GM23338 (cell line): ENCODE data around the gene PITPNC1. TPM values are rescaled to one million over a fixed set of nuclear protein-coding genes. Genes with fewer than 3 reads are reported as not detected.

Source experiments
- ATAC-seq: fragments of 200-7000 bp; cut with Tn5 transposase; 3 replicates; pipeline ENCODE4 v1.9.1; 2020
- DNase-seq: peaks from one replicate; pipeline ENCODE4 v3.0.0-alpha.2; 2015; ENCODE audit warnings: low spot score
- H2AFZ ChIP-seq: fragments of 200-600 bp; sonication (generic); 2 replicates; pipeline ENCODE4 v1.8.0; 2016; ENCODE audit warnings: antibody characterized with exemption, mild to moderate bottlenecking, moderate library complexity
- H3F3A ChIP-seq: fragments of 200-600 bp; sonication (generic); replicated peaks from 2 replicates; pipeline ENCODE4 v1.8.0; 2017; ENCODE audit warnings: antibody characterized with exemption, mixed run types, low read depth
- H3K27ac ChIP-seq: fragments of 200-600 bp; sonication (generic); 2 replicates; pipeline ENCODE4 v1.6.1; 2016; ENCODE audit warnings: low read depth
- H3K27me3 ChIP-seq: fragments of 200-600 bp; sonication (generic); 2 replicates; pipeline ENCODE4 v1.8.0; 2016; ENCODE audit warnings: mild to moderate bottlenecking, mixed run types, moderate library complexity; ENCODE audit not compliant: insufficient read depth
- H3K36me3 ChIP-seq: fragments of 200-600 bp; sonication (generic); 2 replicates; pipeline ENCODE4 v1.8.0; 2016; ENCODE audit warnings: mild to moderate bottlenecking; ENCODE audit not compliant: insufficient read depth
- H3K4me1 ChIP-seq: fragments of 200-600 bp; sonication (generic); 2 replicates; pipeline ENCODE4 v1.8.0; 2016; ENCODE audit warnings: mild to moderate bottlenecking, moderate library complexity; ENCODE audit not compliant: insufficient read depth
- H3K4me2 ChIP-seq: fragments of 200-600 bp; sonication (generic); 2 replicates; pipeline ENCODE4 v1.7.1; 2017; ENCODE audit warnings: mixed run types
- H3K4me3 ChIP-seq: fragments of 200-600 bp; sonication (generic); 2 replicates; pipeline ENCODE4 v1.6.1; 2016; ENCODE audit warnings: mixed run types
- H3K79me2 ChIP-seq: fragments of 200-600 bp; sonication (generic); replicated peaks from 2 replicates; pipeline ENCODE4 v1.8.0; 2017; ENCODE audit warnings: mild to moderate bottlenecking; ENCODE audit not compliant: insufficient read depth
- H3K9me2 ChIP-seq: fragments of 200-600 bp; sonication (generic); 2 replicates; pipeline ENCODE4 v1.8.0; 2017; ENCODE audit not compliant: insufficient read depth
- H4K20me1 ChIP-seq: fragments of 200-600 bp; sonication (generic); replicated peaks from 2 replicates; pipeline ENCODE4 v1.8.0; 2017; ENCODE audit warnings: mild to moderate bottlenecking; ENCODE audit not compliant: insufficient read depth
- H3K27ac Mint-ChIP-seq: 2 replicates; pipeline ENCODE4 v1.8.0; 2020; ENCODE audit warnings: inconsistent platforms, mild to moderate bottlenecking, moderate library complexity, mixed read lengths
- H3K27me3 Mint-ChIP-seq: 3 replicates; pipeline ENCODE4 v1.8.0; 2022; ENCODE audit warnings: low read depth, mild to moderate bottlenecking, moderate library complexity, mixed read lengths, inconsistent platforms; ENCODE audit not compliant: insufficient read depth, poor library complexity
- H3K36me3 Mint-ChIP-seq: 3 replicates; pipeline ENCODE4 v1.8.0; 2021; ENCODE audit warnings: low read depth, mild to moderate bottlenecking, inconsistent platforms, moderate library complexity, mixed read lengths
- H3K4me1 Mint-ChIP-seq: 3 replicates; pipeline ENCODE4 v1.8.0; 2020; ENCODE audit warnings: mild to moderate bottlenecking, inconsistent platforms, mixed read lengths
- H3K4me3 Mint-ChIP-seq: 3 replicates; pipeline ENCODE4 v1.8.0; 2021; ENCODE audit warnings: moderate library complexity, mild to moderate bottlenecking, inconsistent platforms, mixed read lengths
- H3K9me3 Mint-ChIP-seq: 3 replicates; pipeline ENCODE4 v1.8.0; 2020; ENCODE audit warnings: moderate library complexity, mild to moderate bottlenecking, inconsistent platforms, mixed read lengths
- CREB1 ChIP-seq: fragments of 250-450 bp; sonication (Bioruptor Pico); IDR thresholded peaks from 2 replicates; pipeline ENCODE4 v1.5.0; 2020; ENCODE audit warnings: low read depth, mild to moderate bottlenecking, moderate library complexity
- ETS1 ChIP-seq: IDR thresholded peaks from 2 replicates; pipeline ENCODE4 v1.6.1; 2016; ENCODE audit warnings: antibody characterized with exemption
- EZH2 ChIP-seq: fragments of 200-600 bp; sonication (generic); IDR thresholded peaks from one replicate; pipeline ENCODE4 v1.8.0; 2017; ENCODE audit warnings: antibody characterized with exemption, mild to moderate bottlenecking, low read depth; ENCODE audit not compliant: unreplicated experiment
- EZH2phosphoT487 ChIP-seq: fragments of 200-600 bp; sonication (generic); IDR thresholded peaks from one replicate; pipeline ENCODE4 v1.8.1; 2018; ENCODE audit warnings: antibody characterized with exemption; ENCODE audit not compliant: unreplicated experiment
- NANOG ChIP-seq: IDR thresholded peaks from 2 replicates; pipeline ENCODE4 v1.6.1; 2016; ENCODE audit warnings: antibody characterized with exemption, borderline replicate concordance
- POLR2AphosphoS5 ChIP-seq: IDR thresholded peaks from 2 replicates; pipeline ENCODE4 v1.6.1; 2016; ENCODE audit warnings: antibody characterized with exemption, low read depth
- REST ChIP-seq: IDR thresholded peaks from one replicate; pipeline ENCODE4 v1.6.1; 2018; ENCODE audit warnings: antibody characterized with exemption; ENCODE audit not compliant: unreplicated experiment
- polyA plus RNA-seq: library from polyadenylated mRNA; unstranded; fragments of >200 nt; fragmentation: Nextera tagmentation; extraction: Ambion mirVana; gene quantifications from 2 replicates; pipeline ENCODE4 v1.2.1, GENCODE V29; 2016
- total RNA-seq: library from RNA; depleted of rRNA; stranded (reverse); fragments of >200 nt; shearing (Covaris generic); gene quantifications from 2 replicates; pipeline ENCODE4 v1.2.3, GENCODE V29; 2014
- TF ChIP-seq, protein P1 (sequence below): fragments of 250-450 bp; sonication (Bioruptor Pico); IDR thresholded peaks from 2 replicates; pipeline ENCODE4 v1.5.0; 2020; ENCODE audit warnings: mild to moderate bottlenecking, moderate library complexity

Gene PITPNC1
- total and polyA plus RNA-seq, 2 experiments from 2014 or later = 23.0 to 32.6 TPM

DNA sequence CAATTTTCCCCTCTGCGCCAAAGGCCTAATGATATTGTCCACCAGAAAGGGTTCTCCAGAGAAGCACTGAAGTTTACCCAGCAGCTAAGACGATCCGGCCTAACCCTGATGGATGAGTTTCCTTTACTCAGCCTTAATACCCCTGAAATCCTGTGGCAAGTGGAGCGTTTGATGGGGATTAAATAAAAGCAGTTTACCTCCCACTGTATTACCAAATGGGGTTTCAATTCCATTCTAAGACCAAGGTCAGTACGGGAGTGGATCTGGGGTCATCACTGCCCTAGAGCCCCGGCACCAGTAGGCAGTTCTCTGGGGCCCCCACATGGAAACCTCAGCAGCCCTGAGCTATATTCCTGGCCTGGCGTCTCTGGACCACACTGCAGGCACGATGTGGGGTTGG is 243.6 kb downstream of the PITPNC1 start:
- no peak for DNase-seq
- no peaks in the 10 kb centered on the region for H4K20me1 ChIP-seq
- no peaks in the 10 kb centered on the region for H3K79me2 ChIP-seq
- Mint-ChIP-seq H3K36me3 (no peaks in the 10 kb centered on the region), H3K9me3 (no peaks in the 10 kb centered on the region; the same call in 2 of the 3 replicates), H3K4me3 (no peak overlapping the region), H3K27me3 (peaks cover 5% of the 10 kb centered on the region), H3K27ac (no peak overlapping the region), H3K4me1 (peaks cover 6% of the 10 kb centered on the region)
- no peak for ATAC-seq
- no peak overlapping the region for H3K4me3 ChIP-seq
- no peak overlapping the region for H2AFZ ChIP-seq
- H3K36me3 ChIP-seq = no peaks in the 10 kb centered on the region
- H3K9me2 ChIP-seq = no peaks in the 10 kb centered on the region
- no peaks in the 10 kb centered on the region for H3F3A ChIP-seq
- no peak overlapping the region for H3K4me2 ChIP-seq
- H3K27ac ChIP-seq = no peak overlapping the region
- no peaks in the 10 kb centered on the region for H3K27me3 ChIP-seq
- TF ChIP-seq POLR2AphosphoS5 = no peak
- no peak for TF ChIP-seq CREB1 (CRISPR knock-in tag)
- no peak for TF ChIP-seq EZH2phosphoT487
- TF ChIP-seq ETS1 = no peak
- TF ChIP-seq EZH2 = no peak
- TF ChIP-seq, protein P1, sequence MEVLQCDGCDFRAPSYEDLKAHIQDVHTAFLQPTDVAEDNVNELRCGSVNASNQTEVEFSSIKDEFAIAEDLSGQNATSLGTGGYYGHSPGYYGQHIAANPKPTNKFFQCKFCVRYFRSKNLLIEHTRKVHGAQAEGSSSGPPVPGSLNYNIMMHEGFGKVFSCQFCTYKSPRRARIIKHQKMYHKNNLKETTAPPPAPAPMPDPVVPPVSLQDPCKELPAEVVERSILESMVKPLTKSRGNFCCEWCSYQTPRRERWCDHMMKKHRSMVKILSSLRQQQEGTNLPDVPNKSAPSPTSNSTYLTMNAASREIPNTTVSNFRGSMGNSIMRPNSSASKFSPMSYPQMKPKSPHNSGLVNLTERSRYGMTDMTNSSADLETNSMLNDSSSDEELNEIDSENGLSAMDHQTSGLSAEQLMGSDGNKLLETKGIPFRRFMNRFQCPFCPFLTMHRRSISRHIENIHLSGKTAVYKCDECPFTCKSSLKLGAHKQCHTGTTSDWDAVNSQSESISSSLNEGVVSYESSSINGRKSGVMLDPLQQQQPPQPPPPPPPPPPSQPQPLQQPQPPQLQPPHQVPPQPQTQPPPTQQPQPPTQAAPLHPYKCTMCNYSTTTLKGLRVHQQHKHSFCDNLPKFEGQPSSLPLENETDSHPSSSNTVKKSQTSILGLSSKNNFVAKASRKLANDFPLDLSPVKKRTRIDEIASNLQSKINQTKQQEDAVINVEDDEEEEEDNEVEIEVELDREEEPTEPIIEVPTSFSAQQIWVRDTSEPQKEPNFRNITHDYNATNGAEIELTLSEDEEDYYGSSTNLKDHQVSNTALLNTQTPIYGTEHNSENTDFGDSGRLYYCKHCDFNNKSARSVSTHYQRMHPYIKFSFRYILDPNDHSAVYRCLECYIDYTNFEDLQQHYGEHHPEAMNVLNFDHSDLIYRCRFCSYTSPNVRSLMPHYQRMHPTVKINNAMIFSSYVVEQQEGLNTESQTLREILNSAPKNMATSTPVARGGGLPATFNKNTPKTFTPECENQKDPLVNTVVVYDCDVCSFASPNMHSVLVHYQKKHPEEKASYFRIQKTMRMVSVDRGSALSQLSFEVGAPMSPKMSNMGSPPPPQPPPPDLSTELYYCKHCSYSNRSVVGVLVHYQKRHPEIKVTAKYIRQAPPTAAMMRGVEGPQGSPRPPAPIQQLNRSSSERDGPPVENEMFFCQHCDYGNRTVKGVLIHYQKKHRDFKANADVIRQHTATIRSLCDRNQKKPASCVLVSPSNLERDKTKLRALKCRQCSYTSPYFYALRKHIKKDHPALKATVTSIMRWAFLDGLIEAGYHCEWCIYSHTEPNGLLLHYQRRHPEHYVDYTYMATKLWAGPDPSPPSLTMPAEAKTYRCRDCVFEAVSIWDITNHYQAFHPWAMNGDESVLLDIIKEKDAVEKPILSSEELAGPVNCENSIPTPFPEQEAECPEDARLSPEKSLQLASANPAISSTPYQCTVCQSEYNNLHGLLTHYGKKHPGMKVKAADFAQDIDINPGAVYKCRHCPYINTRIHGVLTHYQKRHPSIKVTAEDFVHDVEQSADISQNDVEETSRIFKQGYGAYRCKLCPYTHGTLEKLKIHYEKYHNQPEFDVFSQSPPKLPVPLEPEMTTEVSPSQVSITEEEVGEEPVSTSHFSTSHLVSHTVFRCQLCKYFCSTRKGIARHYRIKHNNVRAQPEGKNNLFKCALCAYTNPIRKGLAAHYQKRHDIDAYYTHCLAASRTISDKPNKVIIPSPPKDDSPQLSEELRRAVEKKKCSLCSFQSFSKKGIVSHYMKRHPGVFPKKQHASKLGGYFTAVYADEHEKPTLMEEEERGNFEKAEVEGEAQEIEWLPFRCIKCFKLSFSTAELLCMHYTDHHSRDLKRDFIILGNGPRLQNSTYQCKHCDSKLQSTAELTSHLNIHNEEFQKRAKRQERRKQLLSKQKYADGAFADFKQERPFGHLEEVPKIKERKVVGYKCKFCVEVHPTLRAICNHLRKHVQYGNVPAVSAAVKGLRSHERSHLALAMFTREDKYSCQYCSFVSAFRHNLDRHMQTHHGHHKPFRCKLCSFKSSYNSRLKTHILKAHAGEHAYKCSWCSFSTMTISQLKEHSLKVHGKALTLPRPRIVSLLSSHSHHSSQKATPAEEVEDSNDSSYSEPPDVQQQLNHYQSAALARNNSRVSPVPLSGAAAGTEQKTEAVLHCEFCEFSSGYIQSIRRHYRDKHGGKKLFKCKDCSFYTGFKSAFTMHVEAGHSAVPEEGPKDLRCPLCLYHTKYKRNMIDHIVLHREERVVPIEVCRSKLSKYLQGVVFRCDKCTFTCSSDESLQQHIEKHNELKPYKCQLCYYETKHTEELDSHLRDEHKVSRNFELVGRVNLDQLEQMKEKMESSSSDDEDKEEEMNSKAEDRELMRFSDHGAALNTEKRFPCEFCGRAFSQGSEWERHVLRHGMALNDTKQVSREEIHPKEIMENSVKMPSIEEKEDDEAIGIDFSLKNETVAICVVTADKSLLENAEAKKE (CRISPR knock-in tag) = no peak
- TF ChIP-seq REST = no peak
- TF ChIP-seq NANOG = no peak
- H3K4me1 ChIP-seq = no peaks in the 10 kb centered on the region; the same call in 1 of the 2 replicates
